T-helper 1 cell treated with Interleukin-12 subunit alpha and Interleukin-12 subunit beta and Interleukin-4 antibody, amounts not matched to agents 30 μg/mL and 1 μg/mL, for 36 hours (primary cell): Measurements from ENCODE around the gene NLRP9.
"Not testable (repeated sequence)": the region's sequence is repeated elsewhere in the genome, so short reads cannot be mapped to it uniquely, and the experiment has no call there.

Source experiments
- H3K27ac Mint-ChIP-seq: one replicate; pipeline ENCODE4 v1.8.0; 2021; ENCODE audit warnings: mild to moderate bottlenecking, mixed read lengths
- H3K27me3 Mint-ChIP-seq: one replicate; pipeline ENCODE4 v1.8.0; 2021; ENCODE audit warnings: low read depth, mixed read lengths
- H3K36me3 Mint-ChIP-seq: one replicate; pipeline ENCODE4 v1.8.0; 2021; ENCODE audit warnings: low read depth, mixed read lengths
- H3K4me1 Mint-ChIP-seq: one replicate; pipeline ENCODE4 v1.8.0; 2021; ENCODE audit warnings: low read depth, mixed read lengths
- H3K4me3 Mint-ChIP-seq: one replicate; pipeline ENCODE4 v1.8.0; 2021; ENCODE audit warnings: mild to moderate bottlenecking, moderate library complexity, mixed read lengths
- H3K9me3 Mint-ChIP-seq: one replicate; pipeline ENCODE4 v1.8.0; 2021; ENCODE audit warnings: mixed read lengths

The NLRP9 gene

DNA sequence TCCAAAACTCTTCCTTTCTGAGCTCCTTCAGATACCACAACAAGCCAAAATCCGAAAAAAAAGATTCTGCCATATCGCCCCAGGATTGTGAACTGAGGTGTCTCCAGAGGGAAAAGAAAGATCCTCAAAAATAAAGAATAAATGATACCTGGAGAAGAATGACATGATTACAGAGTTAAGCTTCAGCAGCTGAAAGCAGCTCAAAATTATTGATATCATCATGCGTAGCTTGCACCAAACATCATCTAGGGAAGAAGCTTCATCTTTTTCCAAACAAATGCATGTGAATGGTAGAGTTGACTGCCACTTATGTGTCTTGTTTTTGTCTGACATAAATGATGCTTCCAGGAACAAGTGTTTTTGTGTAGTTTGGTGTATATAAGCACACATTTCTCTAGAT lies at the start of gene NLRP9:
TSS of gene NLRP9 (minus strand) at position 101 of the 400 bp plus-strand sequence. CDS start at position 73, 28 bp downstream.
- H3K27ac Mint-ChIP-seq, result no peak within 1 kb of the TSS
- H3K9me3 Mint-ChIP-seq, result peaks cover 4% of the 10 kb centered on the region
- no peaks in the 10 kb centered on the region for H3K36me3 Mint-ChIP-seq
- no peak within 1 kb of the TSS for H3K4me3 Mint-ChIP-seq
- no peaks in the 10 kb centered on the region for H3K4me1 Mint-ChIP-seq
- no peaks in the 10 kb centered on the region for H3K27me3 Mint-ChIP-seq

GRCh38 chr19:55781112-55781511 lies 42.9 kb upstream of the NLRP9 start:
- Mint-ChIP-seq H3K27ac (no peak overlapping the region), H3K4me3 (no peak overlapping the region), H3K27me3 (no peaks in the 10 kb centered on the region), H3K36me3 (no peaks in the 10 kb centered on the region), H3K4me1 (no peaks in the 10 kb centered on the region), H3K9me3 (peaks cover 36% of the 10 kb centered on the region)

GRCh38 chr19:55778331-55778730 lies 40.1 kb upstream of the NLRP9 start:
- Mint-ChIP-seq H3K4me3 (no peak overlapping the region), H3K36me3 (no peaks in the 10 kb centered on the region), H3K4me1 (no peaks in the 10 kb centered on the region), H3K9me3 (peaks cover 41% of the 10 kb centered on the region), H3K27me3 (no peaks in the 10 kb centered on the region), H3K27ac (no peak overlapping the region)

- Mint-ChIP-seq H3K9me3 (peaks cover 41% of the 10 kb centered on the region), H3K4me1 (no peaks in the 10 kb centered on the region)
Measured at GRCh38 chr19:55777528-55777927, 39.3 kb upstream of the NLRP9 start.

GRCh38 chr19:55769632-55770031 lies 31.4 kb upstream of the NLRP9 start:
- H3K36me3 Mint-ChIP-seq, H3K4me3 Mint-ChIP-seq, H3K27me3 Mint-ChIP-seq, H3K27ac Mint-ChIP-seq, H3K4me1 Mint-ChIP-seq: not testable (repeated sequence)
- peaks cover 32% of the 10 kb centered on the region for H3K9me3 Mint-ChIP-seq

More at GRCh38 chr19:55777528-55777927, 39.3 kb upstream of the NLRP9 start:
- no peak overlapping the region for H3K4me3 Mint-ChIP-seq
- no peaks in the 10 kb centered on the region for H3K27me3 Mint-ChIP-seq
- H3K36me3 Mint-ChIP-seq, result no peaks in the 10 kb centered on the region
- no peak overlapping the region for H3K27ac Mint-ChIP-seq

GRCh38 chr19:55768818-55769217 lies 30.6 kb upstream of the NLRP9 start, which contains the start of gene RFPL4AL1:
RFPL4AL1 (plus strand) TSS chr19:55769118; CDS start chr19:55771805, 2,687 bp downstream.
- not testable (repeated sequence) for H3K4me1 Mint-ChIP-seq, H3K4me3 Mint-ChIP-seq, H3K36me3 Mint-ChIP-seq, H3K27ac Mint-ChIP-seq, H3K27me3 Mint-ChIP-seq
- H3K9me3 Mint-ChIP-seq, result peaks cover 33% of the 10 kb centered on the region

- H3K27ac Mint-ChIP-seq, result no peak overlapping the region
- H3K4me3 Mint-ChIP-seq, result no peak overlapping the region
- no peaks in the 10 kb centered on the region for H3K36me3 Mint-ChIP-seq
- H3K9me3 Mint-ChIP-seq, result peaks cover 33% of the 10 kb centered on the region
- H3K27me3 Mint-ChIP-seq, result no peaks in the 10 kb centered on the region
- H3K4me1 Mint-ChIP-seq, result no peaks in the 10 kb centered on the region
Measured at GRCh38 chr19:55766466-55766865, 28.3 kb upstream of the NLRP9 start.

DNA sequence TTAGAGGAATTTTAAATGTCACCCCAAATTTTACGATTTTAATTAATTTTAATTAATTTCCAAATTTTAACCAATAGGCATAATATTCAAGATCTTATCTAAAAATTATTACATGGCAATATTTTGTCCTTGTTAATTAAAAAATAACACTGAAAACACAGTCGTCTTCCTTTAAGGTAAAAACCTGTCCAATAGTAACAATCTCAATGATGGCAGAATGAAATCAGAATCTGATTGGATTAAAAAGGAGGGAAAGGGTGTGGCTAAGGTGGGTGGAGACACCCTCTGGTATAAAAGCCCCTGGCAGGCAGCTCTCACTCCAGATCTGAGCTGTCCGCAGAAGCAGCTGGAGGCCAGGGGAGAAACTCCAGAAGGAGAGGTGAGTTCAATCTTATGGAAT lies 20.6 kb upstream of the NLRP9 start, which contains the start of gene RFPL4A:
TSS of gene RFPL4A (plus strand) at position 301 of the 400 bp plus-strand sequence. CDS start 2,704 bp downstream, outside the sequence.
- H3K4me1 Mint-ChIP-seq, H3K27ac Mint-ChIP-seq, H3K27me3 Mint-ChIP-seq, H3K4me3 Mint-ChIP-seq, H3K36me3 Mint-ChIP-seq: not testable (repeated sequence)
- H3K9me3 Mint-ChIP-seq, result peaks cover 14% of the 10 kb centered on the region

GRCh38 chr19:55756808-55757207 lies 18.6 kb upstream of the NLRP9 start:
- not testable (repeated sequence) for H3K27ac Mint-ChIP-seq, H3K27me3 Mint-ChIP-seq, H3K36me3 Mint-ChIP-seq, H3K4me1 Mint-ChIP-seq, H3K4me3 Mint-ChIP-seq
- peaks cover 14% of the 10 kb centered on the region for H3K9me3 Mint-ChIP-seq

- Mint-ChIP-seq H3K36me3 (no peaks in the 10 kb centered on the region), H3K27ac (no peak overlapping the region), H3K27me3 (no peaks in the 10 kb centered on the region), H3K9me3 (peaks cover 9% of the 10 kb centered on the region), H3K4me1 (no peaks in the 10 kb centered on the region), H3K4me3 (no peak overlapping the region)
Measured at GRCh38 chr19:55753401-55753800, 15.2 kb upstream of the NLRP9 start.

DNA sequence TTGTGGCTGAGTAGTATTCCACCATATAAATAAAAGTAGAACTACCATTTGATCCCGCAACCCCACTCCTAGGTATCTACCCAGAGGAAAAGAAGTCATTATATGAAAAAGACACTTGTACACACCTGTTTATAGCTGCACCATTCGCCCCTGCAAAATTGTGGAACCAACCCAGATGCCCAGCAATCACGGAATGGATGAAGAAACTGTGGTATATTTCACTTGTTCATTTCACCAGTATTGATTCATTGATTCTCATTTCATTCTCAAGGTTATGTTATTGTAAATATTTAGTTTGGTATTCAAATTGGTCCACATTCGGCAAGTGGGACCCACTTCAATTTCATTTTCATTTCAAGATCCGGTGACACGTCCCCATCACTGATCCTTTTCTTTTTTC lies 12.5 kb upstream of the NLRP9 start:
- no peaks in the 10 kb centered on the region for H3K4me1 Mint-ChIP-seq
- H3K27ac Mint-ChIP-seq, result no peak overlapping the region
- no peaks in the 10 kb centered on the region for H3K36me3 Mint-ChIP-seq
- H3K9me3 Mint-ChIP-seq, result peaks cover 3% of the 10 kb centered on the region
- no peaks in the 10 kb centered on the region for H3K27me3 Mint-ChIP-seq
- no peak overlapping the region for H3K4me3 Mint-ChIP-seq

GRCh38 chr19:55730378-55730777 lies 7.8 kb downstream of the NLRP9 start:
- H3K27ac Mint-ChIP-seq, H3K27me3 Mint-ChIP-seq, H3K4me1 Mint-ChIP-seq, H3K4me3 Mint-ChIP-seq, H3K36me3 Mint-ChIP-seq: not testable (repeated sequence)
- peaks cover 21% of the 10 kb centered on the region for H3K9me3 Mint-ChIP-seq

DNA sequence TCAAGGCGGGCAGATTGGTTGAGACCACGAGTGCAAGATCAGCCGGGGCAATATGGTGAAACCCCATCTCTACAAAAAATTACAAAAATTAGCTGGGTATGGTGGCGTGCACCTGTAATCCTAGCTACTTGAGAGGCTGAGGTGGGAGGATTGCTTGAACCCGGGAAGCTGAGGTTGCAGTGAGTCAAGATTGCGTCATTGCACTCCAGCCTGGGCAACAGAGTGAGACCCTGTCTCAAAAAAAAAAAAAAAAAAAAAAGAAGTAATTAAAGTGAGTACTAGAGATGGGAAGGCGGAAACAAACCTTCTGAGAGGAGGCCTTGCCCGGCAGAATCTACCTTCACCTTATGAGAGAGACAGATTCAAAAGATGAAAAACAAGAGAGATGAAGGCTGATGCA lies 14.7 kb downstream of the NLRP9 start:
- Mint-ChIP-seq H3K27me3 (no peaks in the 10 kb centered on the region), H3K9me3 (peaks cover 32% of the 10 kb centered on the region)

DNA sequence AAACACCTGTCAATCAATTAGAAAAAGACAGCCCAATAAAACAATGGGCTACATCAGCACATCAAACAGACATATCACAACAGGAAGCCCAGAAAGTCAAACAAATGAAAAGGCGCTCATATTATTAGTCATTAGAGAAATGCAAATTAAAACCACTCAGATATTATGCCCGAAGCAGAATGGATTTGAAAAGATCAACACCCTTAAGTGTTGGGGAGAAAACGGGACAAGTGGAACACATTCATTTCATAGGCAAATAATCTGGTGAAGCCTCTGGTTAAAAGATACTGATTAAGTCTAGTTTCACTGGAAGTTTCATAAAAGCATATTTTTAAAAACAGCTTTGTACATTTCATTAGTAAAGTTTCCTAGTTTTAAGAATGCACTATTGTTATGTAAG lies 17.4 kb downstream of the NLRP9 start:
- H3K27me3 Mint-ChIP-seq, result no peaks in the 10 kb centered on the region
- peaks cover 32% of the 10 kb centered on the region for H3K9me3 Mint-ChIP-seq
- H3K36me3 Mint-ChIP-seq, result no peaks in the 10 kb centered on the region
- H3K4me3 Mint-ChIP-seq, result no peak overlapping the region
- H3K4me1 Mint-ChIP-seq, result no peaks in the 10 kb centered on the region
- H3K27ac Mint-ChIP-seq, result no peak overlapping the region

More for the DNA sequence above, 14.7 kb downstream of the NLRP9 start:
- no peak overlapping the region for H3K27ac Mint-ChIP-seq
- H3K4me3 Mint-ChIP-seq, result no peak overlapping the region
- H3K36me3 Mint-ChIP-seq, result no peaks in the 10 kb centered on the region
- no peaks in the 10 kb centered on the region for H3K4me1 Mint-ChIP-seq

GRCh38 chr19:55720214-55720746 lies 17.9 kb downstream of the NLRP9 start:
- H3K4me3 Mint-ChIP-seq, result no peak overlapping the region
- H3K9me3 Mint-ChIP-seq, result peaks cover 32% of the 10 kb centered on the region
- no peaks in the 10 kb centered on the region for H3K36me3 Mint-ChIP-seq
- no peaks in the 10 kb centered on the region for H3K4me1 Mint-ChIP-seq
- H3K27ac Mint-ChIP-seq, result no peak overlapping the region
- H3K27me3 Mint-ChIP-seq, result no peaks in the 10 kb centered on the region
